ENCODE results near the gene ALDH4A1. TPM values are rescaled to one million over a fixed set of nuclear protein-coding genes. Genes with fewer than 3 reads are reported as not detected.

Gene ALDH4A1
- total RNA-seq, 2 donors from 2014 or later: 9.6 to 24.2 TPM

DNA sequence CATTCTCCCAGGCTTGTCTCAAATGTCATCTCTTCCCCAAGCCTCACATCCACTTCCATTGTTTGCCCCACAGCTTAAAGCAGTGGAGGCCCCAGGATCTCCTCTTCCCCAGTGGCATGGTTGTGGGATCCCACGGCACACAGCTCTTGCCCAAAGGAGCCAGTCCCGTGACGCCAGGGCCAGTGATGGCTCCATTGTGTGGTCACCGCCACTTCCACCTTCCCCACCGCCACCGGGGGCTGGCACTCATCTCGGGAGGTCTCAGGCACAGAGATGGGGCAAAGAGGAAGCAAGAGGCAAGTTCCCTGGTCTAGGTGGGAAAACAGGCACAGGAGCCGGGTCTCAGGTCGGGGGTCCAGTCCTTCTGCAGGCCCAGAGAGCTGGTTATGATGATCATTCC lies 22.9 kb upstream of the ALDH4A1 start:
- H3K36me3 ChIP-seq: peaks cover 6% of the 10 kb centered on the region
- H3K27me3 ChIP-seq (replicated peaks; ENCODE audit: insufficient read depth): no peaks in the 10 kb centered on the region
- H3K4me1 ChIP-seq (ENCODE audit: control insufficient read depth in 1 of 2, low read depth in 2 of 2): peaks cover 63 to 86% of the 10 kb centered on the region in 2 donors
- DNase-seq (ENCODE audit: low spot score): no peak
- no peak for ATAC-seq (ENCODE audit: insufficient number of reproducible peaks, low FRiP score, low read depth)
- H3K9me3 ChIP-seq: no peaks in the 10 kb centered on the region
- H3K27ac ChIP-seq: peak overlapping the region; percentile 94 to 98
- no peak overlapping the region for H3K4me3 ChIP-seq
- TF ChIP-seq, protein P1, sequence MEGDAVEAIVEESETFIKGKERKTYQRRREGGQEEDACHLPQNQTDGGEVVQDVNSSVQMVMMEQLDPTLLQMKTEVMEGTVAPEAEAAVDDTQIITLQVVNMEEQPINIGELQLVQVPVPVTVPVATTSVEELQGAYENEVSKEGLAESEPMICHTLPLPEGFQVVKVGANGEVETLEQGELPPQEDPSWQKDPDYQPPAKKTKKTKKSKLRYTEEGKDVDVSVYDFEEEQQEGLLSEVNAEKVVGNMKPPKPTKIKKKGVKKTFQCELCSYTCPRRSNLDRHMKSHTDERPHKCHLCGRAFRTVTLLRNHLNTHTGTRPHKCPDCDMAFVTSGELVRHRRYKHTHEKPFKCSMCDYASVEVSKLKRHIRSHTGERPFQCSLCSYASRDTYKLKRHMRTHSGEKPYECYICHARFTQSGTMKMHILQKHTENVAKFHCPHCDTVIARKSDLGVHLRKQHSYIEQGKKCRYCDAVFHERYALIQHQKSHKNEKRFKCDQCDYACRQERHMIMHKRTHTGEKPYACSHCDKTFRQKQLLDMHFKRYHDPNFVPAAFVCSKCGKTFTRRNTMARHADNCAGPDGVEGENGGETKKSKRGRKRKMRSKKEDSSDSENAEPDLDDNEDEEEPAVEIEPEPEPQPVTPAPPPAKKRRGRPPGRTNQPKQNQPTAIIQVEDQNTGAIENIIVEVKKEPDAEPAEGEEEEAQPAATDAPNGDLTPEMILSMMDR (IDR thresholded peaks at IDR 0.05): no peak

DNA sequence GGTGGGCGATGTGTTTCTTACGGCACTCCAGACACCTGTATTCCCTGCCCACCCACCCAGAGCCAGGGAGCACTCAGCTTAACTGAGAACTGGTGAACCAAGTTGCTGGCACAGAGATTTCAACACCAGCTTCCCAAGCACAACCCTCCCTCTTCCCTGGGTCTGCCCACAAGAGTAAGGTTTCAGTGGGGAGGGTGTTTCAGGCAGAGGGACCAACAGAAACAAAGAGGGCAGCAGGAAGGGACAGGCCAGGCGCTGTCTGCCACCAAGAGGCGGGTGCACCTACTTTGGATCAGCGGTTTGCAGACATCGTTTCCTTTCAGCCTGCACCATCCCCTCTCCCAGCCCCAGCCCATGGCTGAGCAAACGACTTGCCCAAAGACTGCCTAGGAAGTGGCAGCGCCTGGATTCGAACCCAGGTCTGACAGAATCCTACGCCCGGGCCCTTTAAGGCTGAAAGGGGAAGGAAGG lies 21.9 kb upstream of the ALDH4A1 start:
- H3K9me3 ChIP-seq: no peaks in the 10 kb centered on the region
- H3K4me3 ChIP-seq: peak overlapping the region; percentile 63
- no peak for ATAC-seq (ENCODE audit: insufficient number of reproducible peaks, low FRiP score, low read depth)
- peaks cover 13% of the 10 kb centered on the region for H3K36me3 ChIP-seq
- no peak for DNase-seq (ENCODE audit: low spot score)
- H3K27ac ChIP-seq: peak overlapping the region; percentile 94 to 98
- H3K27me3 ChIP-seq (replicated peaks; ENCODE audit: insufficient read depth): no peaks in the 10 kb centered on the region
- TF ChIP-seq, protein P1 (IDR thresholded peaks at IDR 0.05): no peak
- H3K4me1 ChIP-seq (ENCODE audit: control insufficient read depth in 1 of 2, low read depth in 2 of 2): peaks cover 60 to 78% of the 10 kb centered on the region in 2 donors

DNA sequence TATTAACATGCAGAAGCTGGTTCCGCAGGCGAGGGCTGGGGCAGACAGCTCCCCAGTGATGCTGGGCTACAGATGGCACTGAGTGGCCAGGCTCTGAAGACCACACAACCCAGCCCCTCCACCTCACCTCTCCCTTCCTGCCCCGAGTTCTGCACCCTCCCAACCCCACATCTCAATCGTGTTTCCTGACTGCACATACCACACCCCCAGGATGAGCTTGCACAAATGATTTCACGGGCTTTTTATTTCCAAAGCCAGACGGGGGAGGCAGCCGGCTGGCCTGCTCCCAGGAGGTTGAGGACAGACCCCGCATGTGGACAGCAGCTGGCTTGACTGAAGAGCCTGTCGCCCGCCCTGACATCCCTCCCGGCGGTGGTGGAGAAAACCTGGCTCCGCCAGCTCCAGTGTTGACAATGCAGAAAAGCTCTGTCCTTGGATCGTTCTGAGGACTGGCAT lies 21.4 kb upstream of the ALDH4A1 start:
- H3K4me3 ChIP-seq: peak overlapping the region; percentile 63
- peaks cover 13% of the 10 kb centered on the region for H3K36me3 ChIP-seq
- DNase-seq (ENCODE audit: low spot score) (no peak), ATAC-seq (ENCODE audit: insufficient number of reproducible peaks, low FRiP score, low read depth) (no peak)
- TF ChIP-seq, protein P1 (IDR thresholded peaks at IDR 0.05): no peak
- no peaks in the 10 kb centered on the region for H3K9me3 ChIP-seq
- H3K27ac ChIP-seq: peak overlapping the region; percentile 94 to 98
- no peaks in the 10 kb centered on the region for H3K27me3 ChIP-seq (replicated peaks; ENCODE audit: insufficient read depth)
- H3K4me1 ChIP-seq (ENCODE audit: control insufficient read depth in 1 of 2, low read depth in 2 of 2): peaks cover 58 to 73% of the 10 kb centered on the region in 2 donors

DNA sequence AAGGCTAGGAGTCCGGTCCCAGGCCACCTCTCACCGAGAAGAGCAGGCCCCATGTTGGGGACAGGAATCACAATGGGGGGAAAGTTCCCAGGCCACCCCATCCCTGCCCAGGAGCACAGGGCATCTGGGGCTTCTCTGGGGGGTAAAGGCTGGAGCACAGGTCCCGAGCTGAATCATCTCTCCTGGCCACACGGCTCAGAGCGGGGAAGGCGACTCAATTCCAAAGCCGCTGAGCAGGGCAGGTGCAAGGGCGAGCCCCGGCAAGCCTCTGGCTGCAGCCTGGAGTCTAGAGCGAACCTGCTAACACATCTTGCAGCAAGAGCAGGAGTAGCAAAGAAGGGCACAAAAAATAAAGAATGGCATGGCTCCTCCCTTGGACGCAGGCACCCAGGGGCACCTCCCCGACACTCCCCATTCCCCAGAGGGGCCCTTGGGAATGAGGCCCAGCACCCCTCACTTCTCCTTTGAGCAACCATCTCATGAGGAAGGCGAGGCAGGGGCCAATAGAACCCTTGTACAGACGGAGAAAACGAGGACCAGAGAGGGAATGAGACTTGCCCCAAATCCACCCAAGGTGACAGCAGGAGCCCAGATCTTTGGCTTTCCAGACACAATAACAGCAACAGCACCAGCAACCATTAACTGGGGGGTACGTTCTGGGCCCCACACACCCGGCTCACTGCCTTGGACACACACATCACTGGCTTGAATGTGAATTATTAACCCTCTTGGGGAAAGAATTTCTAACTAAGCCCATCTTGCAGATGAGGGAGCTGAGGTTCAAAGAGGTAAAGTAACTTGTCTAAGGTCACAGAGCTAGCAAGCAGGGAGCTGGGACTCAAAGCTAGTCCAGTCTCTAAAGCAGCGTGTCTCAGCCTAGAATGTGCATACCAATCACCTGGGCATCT lies 20.7 kb upstream of the ALDH4A1 start:
- ATAC-seq (ENCODE audit: insufficient number of reproducible peaks, low FRiP score, low read depth): no peak
- Histone ChIP-seq H3K4me3 (peak overlapping the region; percentile 63), H3K4me1 (ENCODE audit: control insufficient read depth in 1 of 2, low read depth in 2 of 2) (peaks cover 52 to 67% of the 10 kb centered on the region in 2 donors)

DNA sequence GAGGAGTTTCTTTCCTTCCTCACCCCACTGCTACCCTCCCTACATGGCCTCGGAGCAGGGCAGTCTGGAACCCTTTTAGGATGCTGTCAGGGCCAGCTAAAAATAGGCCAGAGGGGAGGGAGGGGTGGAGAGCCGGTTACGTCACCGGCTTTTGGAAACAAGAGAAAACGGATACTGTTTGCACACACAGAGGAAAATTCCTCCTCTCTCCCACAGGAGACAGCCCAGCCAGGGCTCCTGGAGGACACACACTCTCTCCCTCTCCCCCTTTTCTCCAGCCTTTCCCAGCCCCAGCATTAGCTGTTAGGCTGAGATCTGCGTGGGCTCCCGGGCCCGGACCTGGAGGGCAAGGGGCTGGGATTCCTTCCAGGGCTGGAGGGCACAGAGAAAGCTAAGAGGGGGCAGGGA lies 20.0 kb upstream of the ALDH4A1 start:
- Histone ChIP-seq H3K4me3 (peak overlapping the region; percentile 63), H3K27me3 (replicated peaks; ENCODE audit: insufficient read depth) (no peaks in the 10 kb centered on the region), H3K4me1 (ENCODE audit: control insufficient read depth in 1 of 2, low read depth in 2 of 2) (peaks cover 44 to 59% of the 10 kb centered on the region in 2 donors), H3K36me3 (peaks cover 20% of the 10 kb centered on the region), H3K27ac (peak overlapping the region; percentile 94 to 98), H3K9me3 (no peaks in the 10 kb centered on the region)
- peak; percentile 59 for ATAC-seq (ENCODE audit: insufficient number of reproducible peaks, low FRiP score, low read depth)
- TF ChIP-seq, protein P1 (IDR thresholded peaks at IDR 0.05): peak; percentile 42
- peak; percentile 65 for DNase-seq (ENCODE audit: low spot score)

More for the DNA sequence above, 20.7 kb upstream of the ALDH4A1 start:
- Histone ChIP-seq H3K27me3 (replicated peaks; ENCODE audit: insufficient read depth) (no peaks in the 10 kb centered on the region), H3K27ac (peak overlapping the region; percentile 94 to 98), H3K36me3 (peaks cover 15% of the 10 kb centered on the region), H3K9me3 (no peaks in the 10 kb centered on the region)
- TF ChIP-seq, protein P1 (IDR thresholded peaks at IDR 0.05): no peak
- no peak for DNase-seq (ENCODE audit: low spot score)
